ENCODE results near the gene UTP15.

Gene UTP15

DNA sequence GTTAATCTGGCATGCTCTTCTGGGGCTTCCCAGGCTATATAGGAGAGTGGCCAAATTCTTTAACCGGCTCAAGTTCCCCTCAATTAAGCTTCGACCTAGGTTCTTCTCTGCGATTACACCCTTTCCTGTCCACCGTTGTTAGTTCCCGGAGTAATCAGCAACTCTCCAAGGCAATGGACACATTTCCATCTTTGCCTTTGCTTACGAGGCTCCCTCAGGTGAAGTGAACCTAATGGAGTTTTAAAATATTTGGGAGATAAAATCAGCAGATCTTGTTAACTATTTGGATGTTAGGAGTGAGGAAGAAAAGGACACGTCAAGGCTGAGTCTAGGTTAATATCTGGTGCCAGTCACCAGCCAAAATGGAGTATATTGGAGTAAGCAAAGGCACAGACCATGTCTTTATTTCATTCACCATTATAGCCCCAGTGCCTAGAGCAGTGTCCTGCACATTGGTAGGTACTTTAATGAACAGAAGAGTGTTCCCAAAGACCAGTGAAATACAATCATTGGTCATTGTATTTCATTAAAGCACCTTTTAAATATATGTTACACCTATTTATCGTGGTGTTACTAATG, 515 bp downstream of the UTP15 start:
- DNase-seq, result no peak

DNA sequence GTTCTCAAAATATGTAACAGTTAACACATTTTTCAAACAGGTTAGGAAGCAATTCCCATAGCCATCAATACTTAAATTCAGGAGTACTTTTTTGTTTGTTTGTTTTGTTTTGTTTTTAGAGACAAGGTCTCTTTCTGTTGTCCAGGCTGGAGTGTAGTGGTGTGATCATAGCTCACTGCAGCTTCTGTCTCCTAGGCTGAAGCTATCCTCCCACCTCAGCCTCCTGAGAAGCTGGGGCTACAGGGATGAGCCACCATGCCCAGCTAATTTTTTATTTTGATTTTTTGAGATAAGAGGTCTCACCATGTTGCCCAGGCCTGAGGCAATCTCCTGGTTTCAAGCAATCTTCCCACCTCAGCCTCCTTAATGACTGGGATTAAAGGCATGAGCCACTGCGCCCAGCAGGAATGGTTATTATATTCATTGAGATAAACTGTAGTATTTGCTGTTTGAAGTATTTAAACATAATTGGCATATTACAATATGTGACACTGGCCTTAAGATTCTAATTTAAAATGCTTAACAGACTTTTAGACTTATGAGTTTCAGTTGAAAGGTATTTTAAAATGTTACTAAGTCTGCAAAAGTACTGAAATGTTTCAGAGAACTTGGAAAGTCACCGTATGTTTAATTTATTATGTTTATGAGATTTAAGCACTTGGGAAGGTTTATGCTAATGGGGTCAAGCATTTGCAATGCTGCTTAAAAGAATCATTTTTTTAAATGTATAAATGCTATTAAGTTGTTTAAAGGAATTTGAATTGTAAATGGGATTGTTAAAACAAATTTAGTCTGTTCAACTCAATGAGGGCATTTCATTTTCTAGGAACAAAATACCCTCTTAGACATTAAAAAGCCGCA, 17.0 kb downstream of the UTP15 start:
- DNase-seq, result no peak

DNA sequence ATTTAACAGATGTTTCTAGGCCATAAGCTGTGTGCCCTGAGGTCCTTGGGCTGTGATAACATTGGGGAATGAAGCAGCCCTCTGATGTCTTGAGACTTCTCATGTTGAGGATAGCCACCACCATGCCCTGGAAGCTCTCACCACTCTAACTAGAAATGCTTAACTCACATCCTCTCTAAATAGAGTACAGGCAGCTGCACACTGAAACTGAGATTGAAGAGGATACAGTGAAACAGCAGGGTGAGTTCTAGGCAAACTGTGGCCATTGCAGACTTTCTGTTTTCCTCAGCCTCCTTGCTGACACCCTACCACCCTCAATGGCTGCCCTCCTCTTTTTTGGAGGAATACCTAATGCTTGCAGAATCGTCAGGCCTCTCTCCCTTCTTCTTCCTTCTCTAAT, 22.4 kb downstream of the UTP15 start:
- DNase-seq, result no peak

DNA sequence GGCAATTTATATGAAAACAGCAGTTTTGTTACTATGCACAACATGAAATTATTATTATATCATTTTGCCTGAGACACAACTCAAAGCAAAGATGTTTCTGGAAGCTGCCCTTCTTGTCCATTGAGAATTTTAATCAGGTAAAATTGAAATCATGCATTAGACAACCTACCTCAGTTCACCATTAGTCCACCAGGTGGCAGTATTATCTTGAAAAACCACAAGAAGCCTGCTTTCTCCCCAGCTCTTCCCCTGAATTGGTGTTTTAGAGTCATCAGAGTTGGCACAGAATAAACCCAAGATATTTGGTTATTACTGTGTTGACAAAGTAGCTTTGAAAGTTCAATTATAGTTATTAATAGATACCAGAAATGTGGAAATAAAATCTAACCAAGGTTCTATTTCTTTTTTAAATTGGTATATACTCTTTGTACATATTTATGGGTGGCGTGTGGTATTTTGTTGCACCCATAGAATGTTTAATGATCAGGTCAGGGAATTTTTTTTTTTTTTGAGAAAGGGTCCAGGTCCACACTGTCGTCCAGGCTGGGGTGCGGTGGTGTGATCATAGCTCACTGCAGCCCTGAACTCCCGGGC, 25.7 kb downstream of the UTP15 start:
- peak; percentile 76 for DNase-seq

DNA sequence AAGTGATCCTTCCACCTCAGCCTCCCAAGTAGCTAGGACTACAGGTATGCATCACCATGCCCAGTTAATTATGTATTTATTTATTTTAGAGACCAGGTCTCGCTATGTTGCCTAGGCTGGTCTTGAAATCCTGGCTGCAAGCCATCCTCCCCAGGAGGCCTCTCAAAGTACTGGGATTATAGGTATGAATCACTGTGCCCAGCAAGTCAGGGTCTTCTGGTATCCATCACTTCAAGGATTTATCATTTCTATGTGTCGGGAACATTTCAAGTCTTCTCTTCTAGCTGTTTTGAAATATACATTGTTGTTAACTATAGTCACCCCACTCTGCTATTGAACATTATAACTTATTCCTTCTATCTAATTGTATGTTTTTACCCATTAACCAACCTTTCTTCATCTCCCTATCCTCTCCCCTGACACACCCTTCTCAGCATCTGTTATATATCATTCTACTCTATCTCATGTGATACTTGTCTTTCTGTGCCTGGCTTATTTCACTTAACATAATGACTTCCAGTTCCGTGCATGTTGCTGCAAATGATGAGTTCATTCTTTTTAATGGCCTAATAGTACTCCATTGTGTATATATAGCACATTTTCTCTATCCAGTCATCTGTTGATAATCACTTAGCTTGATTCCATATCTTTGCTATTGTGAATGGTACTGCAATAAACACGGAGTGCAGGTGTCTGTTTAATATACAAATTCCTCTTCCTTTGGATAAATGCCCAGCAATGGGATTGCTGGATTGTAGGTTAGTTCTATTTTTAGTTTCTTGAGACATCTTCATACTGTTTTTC, 26.4 kb downstream of the UTP15 start:
- no peak for DNase-seq

DNA sequence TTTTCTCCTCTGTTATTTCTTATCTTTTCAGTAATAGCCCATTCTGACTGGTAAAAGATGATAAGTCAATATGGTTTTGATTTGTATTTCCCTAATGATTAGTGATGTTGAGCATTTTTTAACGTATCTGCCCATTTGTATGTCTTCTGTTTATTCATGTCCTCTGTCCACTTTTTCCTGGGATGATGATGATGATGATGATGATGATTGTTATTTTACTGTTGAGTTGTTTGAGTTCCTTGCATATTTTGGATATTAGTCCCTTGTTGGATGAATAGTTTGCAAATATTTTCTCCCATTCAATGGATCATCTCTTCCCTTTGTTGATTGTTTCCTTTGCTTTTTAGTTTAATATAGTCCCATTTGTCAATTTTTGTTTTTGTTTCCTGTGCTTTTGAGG, 27.0 kb downstream of the UTP15 start:
- DNase-seq, result no peak

DNA sequence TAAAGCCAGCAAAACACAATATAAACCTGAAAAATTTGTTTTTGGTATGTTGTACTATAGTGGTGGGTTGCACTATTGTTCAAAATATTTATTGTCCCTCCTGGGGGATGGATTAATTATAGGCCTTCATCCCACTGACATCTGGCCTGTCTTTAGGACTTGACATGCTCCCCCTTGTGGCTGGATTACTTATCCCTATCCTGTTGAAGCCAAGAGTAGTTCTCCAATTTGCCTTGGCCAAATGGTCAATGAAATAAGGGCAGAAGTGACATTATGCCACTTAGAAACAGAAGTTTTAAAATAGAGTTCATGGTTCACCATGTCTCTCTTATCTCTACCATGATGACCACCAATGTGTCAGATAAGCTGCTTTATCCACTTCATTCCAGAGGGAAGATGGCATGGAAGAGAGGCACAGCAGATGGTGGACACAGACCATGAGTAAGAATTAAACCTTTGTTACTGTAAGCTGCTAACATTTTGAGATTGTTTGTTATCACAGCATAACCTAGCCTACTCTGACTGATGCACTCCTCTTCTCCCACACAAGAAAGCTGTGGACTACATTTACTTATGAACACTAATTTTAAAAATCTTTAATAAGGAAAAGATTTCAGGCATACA, 31.3 kb downstream of the UTP15 start:
- no peak for DNase-seq

DNA sequence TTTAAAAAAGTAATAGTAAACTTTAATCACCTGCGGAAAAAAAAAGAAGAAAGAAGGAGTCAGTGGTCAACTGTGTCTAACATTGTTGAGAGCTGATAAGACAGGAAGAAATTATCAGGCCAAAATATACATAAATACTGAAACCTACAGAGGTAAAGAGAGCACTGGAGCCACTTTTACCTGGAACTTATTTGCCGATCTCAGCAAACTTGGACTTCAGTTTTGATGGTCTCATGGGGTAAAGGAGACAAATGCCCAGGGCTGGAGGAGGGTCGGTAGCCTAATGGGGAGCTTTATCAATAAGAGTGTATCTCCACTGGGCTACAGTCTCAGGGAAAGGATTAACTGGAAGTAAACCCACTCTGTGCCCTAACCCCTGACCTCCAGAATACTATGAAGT, 33.8 kb downstream of the UTP15 start:
- no peak for DNase-seq

DNA sequence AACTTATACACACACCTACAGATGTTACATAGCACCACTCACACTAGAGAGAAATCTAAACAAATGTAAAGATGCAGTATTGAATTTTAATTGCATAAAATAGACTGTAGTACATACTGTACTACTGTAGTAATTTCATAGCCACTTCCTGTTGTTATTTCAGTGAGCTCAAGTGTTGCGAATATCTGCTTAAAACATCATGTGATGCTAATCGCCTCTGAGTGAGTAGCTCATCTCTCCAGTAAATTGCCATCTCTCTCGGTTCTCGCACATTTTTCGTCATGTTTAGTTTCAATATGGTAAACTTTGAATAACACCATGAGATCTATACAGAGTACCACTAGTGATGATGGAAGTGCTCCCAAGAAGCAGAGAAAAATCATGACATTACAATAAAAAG, 38.5 kb downstream of the UTP15 start:
- no peak for DNase-seq

DNA sequence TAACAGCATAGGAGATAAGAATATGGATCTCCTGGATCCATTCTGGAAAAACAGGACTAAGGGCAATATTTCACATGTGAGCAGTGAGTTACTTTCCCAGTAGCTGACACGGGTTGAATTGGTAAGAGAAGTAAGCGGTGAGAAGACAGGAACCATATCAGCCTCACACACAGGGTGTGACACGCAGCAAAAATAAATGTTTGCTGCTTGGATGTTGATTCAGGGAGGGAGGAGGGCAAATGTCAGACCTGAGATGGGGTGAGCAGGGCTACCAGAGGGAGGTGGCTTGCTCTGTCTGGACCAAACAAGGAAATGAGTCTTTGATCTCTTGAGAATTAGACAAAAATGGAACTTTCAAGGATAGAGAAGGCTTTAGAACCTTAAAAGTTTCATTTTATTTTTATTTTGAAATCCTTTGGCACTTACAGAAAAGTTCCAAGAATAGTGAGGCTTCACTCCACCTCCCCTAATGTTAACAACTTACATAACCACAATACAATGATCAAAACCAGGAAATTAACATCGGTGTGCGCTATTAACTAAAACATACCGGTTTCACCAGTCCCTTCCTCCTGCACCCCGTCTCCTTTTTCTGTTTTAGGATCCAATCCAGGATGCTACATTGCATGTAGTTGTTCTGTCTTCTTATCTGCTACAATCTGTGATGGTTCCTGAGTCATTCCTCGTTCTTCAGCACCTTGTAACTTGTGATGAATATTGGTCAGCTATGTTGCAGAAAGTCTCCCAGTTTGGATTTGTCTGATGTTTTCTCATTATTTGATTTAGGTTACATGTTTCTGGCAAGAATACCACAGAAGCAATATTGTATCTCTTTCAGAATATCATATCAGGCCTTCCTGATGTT, 39.9 kb downstream of the UTP15 start:
- no peak for DNase-seq

DNA sequence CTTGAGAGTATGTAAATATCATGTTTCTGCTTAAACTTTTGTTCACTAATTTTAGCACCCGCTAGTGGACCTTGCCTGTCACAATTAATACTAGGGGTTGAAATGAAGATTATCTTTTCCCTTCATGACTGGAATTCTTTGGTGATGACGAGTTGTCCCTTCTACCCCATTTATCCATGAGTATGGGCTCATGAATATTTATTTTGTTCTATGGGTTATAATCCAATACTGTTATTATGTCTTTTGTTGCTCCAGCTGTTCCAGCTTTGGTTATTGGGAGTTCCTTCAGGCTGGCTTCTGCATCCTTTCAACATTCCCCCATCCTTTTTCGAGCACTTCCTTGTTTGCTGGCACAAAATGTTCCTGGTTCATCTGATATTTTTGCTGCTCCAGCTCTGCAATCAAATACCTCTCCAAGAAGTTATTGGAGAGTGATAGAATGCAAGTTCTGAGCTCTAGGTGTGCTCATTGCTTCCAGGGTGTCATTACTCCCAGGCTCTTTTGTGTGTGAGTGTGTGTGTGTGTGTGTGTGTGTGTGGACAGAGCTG, 40.7 kb downstream of the UTP15 start:
- no peak for DNase-seq

DNA sequence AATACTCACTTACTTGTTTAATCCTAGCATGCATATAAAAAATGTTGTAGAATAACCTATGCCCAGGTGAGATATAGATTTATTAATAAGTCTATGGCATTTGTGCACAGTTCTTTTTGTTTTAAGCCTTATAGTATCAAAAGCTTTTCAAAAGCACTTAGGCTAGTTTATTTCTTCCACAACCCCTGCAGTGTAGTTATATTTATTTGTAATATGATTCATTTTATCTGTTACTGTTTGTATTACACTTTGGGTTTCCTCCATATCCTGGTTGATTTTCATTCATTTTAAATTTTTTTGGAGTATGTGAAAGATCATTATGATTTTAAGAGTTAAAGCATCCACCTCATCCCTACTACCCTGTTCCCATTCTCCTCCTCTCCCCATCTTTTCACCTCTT, 41.7 kb downstream of the UTP15 start:
- no peak for DNase-seq

DNA sequence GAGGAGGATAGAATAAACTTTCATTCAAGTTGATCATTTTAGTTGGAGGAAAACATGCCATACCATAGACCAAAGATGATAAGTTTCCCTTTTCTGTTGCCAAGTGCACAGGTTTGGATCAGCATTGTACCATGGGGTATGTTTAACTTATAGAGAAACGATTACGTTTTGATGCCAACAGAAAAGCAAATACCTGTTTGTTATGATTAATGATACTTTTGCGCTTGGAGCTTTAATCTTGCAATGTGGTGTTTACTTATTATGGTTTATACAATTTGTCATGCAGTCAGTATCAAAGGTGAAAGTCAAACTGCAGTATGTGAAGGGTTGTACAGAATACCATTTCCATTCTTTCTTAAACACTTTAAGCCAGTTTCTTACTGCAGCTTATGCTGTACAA, 47.3 kb downstream of the UTP15 start:
- no peak for DNase-seq

DNA sequence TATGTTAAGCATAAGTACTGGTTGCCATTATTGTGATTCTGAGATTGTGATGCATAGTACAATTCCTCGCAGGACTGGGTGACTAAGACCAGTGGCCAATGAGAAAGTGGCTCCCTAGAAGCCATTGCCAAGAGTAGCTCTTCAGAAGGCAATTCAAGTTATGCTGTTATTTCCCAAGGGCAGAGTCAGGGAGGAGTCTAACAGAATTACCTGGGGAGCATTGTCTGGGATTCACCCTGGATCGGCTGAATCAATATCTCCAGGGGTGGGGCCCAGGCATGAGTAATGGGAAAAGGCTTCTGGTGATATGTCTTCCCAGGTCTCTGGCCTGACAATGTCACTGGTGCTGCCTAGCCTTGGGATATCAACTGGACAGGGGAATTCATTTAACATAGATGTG, 49.5 kb downstream of the UTP15 start:
- DNase-seq, result no peak

DNA sequence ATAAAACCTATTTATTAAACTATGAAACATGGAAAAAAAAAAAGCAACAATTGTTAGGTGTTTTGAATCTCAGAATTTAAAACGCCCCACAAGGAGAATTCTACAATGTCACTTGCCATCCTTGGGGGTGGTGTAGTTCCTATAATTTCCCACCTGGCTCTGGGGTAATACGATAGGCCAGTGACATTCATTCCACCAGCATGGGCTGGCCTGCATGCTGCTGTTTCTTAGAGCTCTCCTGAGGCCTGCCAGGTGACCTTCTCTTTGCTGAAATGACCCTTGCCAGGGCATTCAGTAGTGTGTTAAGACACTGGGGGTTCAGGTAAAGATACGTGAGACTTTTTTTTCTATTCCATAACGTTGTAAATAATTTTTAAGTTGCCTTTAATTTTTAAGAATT, 50.4 kb downstream of the UTP15 start:
- DNase-seq, result no peak

DNA sequence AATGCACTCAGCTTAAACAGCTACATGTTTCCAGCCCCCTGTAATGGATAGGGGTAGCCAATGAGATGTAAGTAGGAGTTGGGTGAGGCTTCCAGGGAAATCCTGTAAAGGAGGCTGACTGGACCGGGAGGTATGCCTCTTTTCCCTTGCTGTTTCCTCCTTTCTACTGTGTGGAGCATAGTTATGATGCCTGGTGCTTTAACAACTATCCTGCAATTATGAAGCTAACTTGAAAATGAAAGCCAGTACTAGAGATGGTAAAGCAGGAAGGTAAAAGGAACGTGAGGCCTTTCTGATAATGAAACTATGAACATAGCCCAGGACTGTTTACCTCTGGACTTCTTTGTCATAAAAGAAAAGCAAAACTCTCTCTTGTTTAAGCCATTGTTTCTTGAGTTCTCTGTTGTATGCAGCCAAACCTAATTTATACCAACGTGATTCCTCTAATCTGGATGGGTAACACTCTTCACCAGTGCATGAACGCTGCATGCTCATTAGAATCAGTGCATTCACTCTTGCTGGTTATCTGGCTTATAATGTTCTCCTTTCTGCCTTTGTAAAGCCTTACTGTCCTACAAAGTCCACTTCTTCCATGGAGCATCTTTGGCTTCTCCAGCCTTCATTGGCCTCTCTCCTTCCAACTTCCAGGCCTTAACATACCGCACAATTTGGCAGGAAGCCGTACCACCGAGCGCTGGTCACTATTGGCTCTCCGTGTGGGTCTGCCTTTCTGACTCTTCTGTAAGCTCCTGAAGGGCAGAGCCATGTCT, 52.2 kb downstream of the UTP15 start:
- DNase-seq, result no peak

DNA sequence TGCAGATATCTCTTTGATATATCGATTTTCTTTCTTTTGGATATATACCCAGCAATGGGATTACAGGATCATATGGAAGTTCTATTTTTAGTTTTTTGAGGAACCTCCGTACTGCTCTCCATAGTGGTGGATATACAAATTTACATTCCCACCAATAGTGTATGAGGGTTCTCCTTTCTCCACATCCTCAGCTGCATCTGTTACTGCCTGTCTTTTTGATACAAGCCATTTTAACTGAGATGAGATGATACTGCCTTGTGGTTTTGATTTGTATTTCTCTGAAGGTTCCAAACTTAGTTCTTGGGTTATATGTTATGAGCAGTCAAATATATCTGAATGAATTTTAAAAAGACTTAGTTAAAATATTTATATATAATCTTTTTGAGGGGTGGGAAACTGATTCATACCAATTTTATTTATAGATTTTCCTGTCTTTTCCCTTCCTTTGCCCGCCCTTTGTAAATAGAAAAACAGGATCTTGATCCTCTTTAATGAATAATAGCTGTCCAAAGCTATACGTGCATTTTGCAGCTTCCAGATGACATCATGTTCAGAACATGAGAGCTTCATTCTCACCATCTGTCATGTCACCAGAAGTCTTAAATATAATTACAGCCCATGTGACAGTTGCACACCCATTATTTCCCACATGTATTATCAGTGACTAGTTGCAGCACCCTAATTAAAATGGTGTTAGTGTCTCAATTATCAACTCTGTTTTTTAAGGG, 54.2 kb downstream of the UTP15 start:
- no peak for DNase-seq

DNA sequence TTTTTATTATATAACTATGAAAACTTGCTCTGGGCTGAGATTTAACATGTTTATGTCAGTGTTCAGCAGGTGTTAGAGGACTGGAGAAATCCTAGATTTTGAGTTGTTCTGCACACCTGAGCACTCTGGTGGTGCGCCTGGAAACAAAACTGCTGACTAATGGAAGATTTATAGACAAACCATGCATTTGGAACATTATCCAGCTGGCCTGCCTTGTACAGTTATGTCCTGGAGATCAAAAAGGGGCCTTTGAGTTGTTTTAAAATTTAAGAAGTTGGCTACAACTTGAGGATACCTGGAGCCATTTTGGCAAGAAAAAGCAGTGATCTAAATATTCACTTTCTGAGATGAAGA, 54.8 kb downstream of the UTP15 start:
- DNase-seq, result no peak

DNA sequence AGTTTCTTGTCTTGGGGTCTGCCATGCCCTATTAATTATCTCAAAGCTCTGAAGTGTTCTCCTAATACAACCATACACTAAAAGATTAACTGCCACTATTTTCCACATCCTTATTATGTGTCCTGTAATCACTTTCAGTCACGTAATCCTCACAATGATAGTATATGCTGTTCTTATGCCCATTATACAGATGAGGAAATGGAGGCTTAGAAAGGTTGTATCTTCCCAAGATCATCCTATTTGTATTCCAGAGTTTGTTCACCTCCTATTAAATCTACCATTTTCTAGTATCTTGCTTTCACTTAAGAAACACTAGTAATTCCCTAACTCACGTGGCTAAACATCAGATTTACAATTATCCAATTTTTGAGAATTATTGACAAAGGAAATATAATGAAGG, 57.5 kb downstream of the UTP15 start:
- DNase-seq, result no peak

DNA sequence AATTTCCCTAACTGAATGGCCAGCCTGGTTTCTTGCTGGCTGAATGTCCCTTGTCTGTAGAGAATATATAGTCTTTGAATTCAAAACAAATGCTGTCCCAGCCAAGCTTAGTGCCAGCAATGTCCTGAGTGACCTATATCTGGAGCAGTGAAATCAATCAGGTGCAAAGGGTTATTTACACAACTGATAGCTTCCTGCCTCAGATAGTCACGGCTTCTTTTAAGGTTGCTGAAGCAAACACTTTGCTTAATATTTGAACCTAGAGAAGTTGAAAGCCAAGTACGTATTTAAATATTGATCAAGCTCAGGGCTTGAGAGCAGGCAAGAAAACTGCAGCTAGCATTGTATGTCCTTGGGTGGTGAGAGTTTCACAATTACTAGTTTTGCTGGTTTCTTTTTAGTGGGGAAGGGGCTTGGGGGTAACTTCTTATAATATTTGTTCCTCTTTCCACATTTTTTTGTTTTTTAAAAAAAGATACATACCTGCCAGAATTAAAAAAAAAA, 58.4 kb downstream of the UTP15 start:
- DNase-seq, result no peak

All from CD4-positive, alpha-beta T cell treated with Interleukin-4 for 4 hours (primary cell).